SK-N-SH treated with all-trans-retinoic acid at 6 μM for 48 hours (cell line): ENCODE results near the gene PLA2R1.

Experiments
- ATAC-seq: fragments of 200-7000 bp; cut with Tn5 transposase; 3 replicates; pipeline ENCODE4 v1.9.1; 2020; ENCODE audit warnings: mild to moderate bottlenecking, moderate library complexity
- ARNTL ChIP-seq: fragments of 450-650 bp; formaldehyde crosslinking; IDR thresholded peaks from 2 replicates; pipeline ENCODE4 v1.5.0; 2020; ENCODE audit warnings: low read depth, mild to moderate bottlenecking, moderate library complexity, borderline replicate concordance
- BACH2 ChIP-seq: fragments of 250-450 bp; sonication (Bioruptor Pico); IDR thresholded peaks from 2 replicates; pipeline ENCODE4 v1.9.0; 2021; ENCODE audit warnings: mild to moderate bottlenecking, borderline replicate concordance
- CREB5 ChIP-seq: fragments of 250-450 bp; sonication (Bioruptor Pico); IDR thresholded peaks from 2 replicates; pipeline ENCODE4 v1.5.1; 2020; ENCODE audit warnings: low read depth, mild to moderate bottlenecking, moderate library complexity
- CSDC2 ChIP-seq: fragments of 250-450 bp; sonication (Bioruptor Pico); IDR thresholded peaks from 2 replicates; pipeline ENCODE4 v1.5.0; 2020; ENCODE audit warnings: mild to moderate bottlenecking, moderate library complexity
- CSRNP3 ChIP-seq: fragments of 250-450 bp; sonication (Bioruptor Pico); IDR thresholded peaks from 2 replicates; pipeline ENCODE4 v1.5.1; 2021; ENCODE audit warnings: mild to moderate bottlenecking, moderate library complexity
- GLIS3 ChIP-seq: fragments of 250-450 bp; sonication (Bioruptor Pico); IDR thresholded peaks from 2 replicates; pipeline ENCODE4 v1.5.0; 2020; ENCODE audit warnings: mild to moderate bottlenecking, moderate library complexity
- ISL1 ChIP-seq: fragments of 250-450 bp; sonication (Bioruptor Pico); IDR thresholded peaks from 2 replicates; pipeline ENCODE4 v2.1.2; 2022; ENCODE audit warnings: mild to moderate bottlenecking, moderate library complexity
- OSR1 ChIP-seq: fragments of 250-450 bp; sonication (Bioruptor Pico); IDR thresholded peaks from 2 replicates; pipeline ENCODE4 v1.8.0; 2022; ENCODE audit warnings: moderate library complexity, mild to moderate bottlenecking, inconsistent platforms
- PATZ1 ChIP-seq: fragments of 250-450 bp; sonication (Bioruptor Pico); IDR thresholded peaks from 2 replicates; pipeline ENCODE4 v1.8.0; 2020; ENCODE audit warnings: mild to moderate bottlenecking, moderate library complexity, borderline replicate concordance
- POU6F1 ChIP-seq: fragments of 250-450 bp; sonication (Bioruptor Pico); IDR thresholded peaks from 2 replicates; pipeline ENCODE4 v1.8.0; 2021; ENCODE audit warnings: low read depth, mild to moderate bottlenecking, moderate library complexity, borderline replicate concordance
- PPARA ChIP-seq: fragments of 250-450 bp; sonication (Bioruptor Pico); IDR thresholded peaks from 2 replicates; pipeline ENCODE4 v1.5.0; 2020; ENCODE audit warnings: mild to moderate bottlenecking, borderline replicate concordance
- RARB ChIP-seq: fragments of 250-450 bp; sonication (Bioruptor Pico); IDR thresholded peaks from 2 replicates; pipeline ENCODE4 v1.8.0; 2021; ENCODE audit warnings: mild to moderate bottlenecking, moderate library complexity
- SNAI2 ChIP-seq: fragments of 250-450 bp; sonication (Bioruptor Pico); IDR thresholded peaks from 2 replicates; pipeline ENCODE4 v1.5.0; 2020; ENCODE audit warnings: mild to moderate bottlenecking, moderate library complexity
- TCF4 ChIP-seq: fragments of 250-450 bp; sonication (Bioruptor Pico); IDR thresholded peaks from 2 replicates; pipeline ENCODE4 v1.8.0; 2021; ENCODE audit warnings: mild to moderate bottlenecking, moderate library complexity, borderline replicate concordance
- TOX ChIP-seq: fragments of 250-450 bp; sonication (Bioruptor Pico); IDR thresholded peaks from 2 replicates; pipeline ENCODE4 v1.8.0; 2021; ENCODE audit warnings: mild to moderate bottlenecking, moderate library complexity, borderline replicate concordance
- TSHZ2 ChIP-seq: fragments of 250-450 bp; sonication (Bioruptor Pico); IDR thresholded peaks from 2 replicates; pipeline ENCODE4 v1.5.0; 2020; ENCODE audit warnings: mild to moderate bottlenecking, moderate library complexity
- ZC3H10 ChIP-seq: fragments of 250-450 bp; sonication (Bioruptor Pico); IDR thresholded peaks from 2 replicates; pipeline ENCODE4 v1.5.1; 2021; ENCODE audit warnings: mild to moderate bottlenecking, moderate library complexity
- ZFP3 ChIP-seq: fragments of 250-450 bp; sonication (Bioruptor Pico); IDR thresholded peaks from 2 replicates; pipeline ENCODE4 v1.5.0; 2020; ENCODE audit warnings: mild to moderate bottlenecking, moderate library complexity
- ZFP30 ChIP-seq: fragments of 450-650 bp; formaldehyde crosslinking; IDR thresholded peaks from 2 replicates; pipeline ENCODE4 v1.5.0; 2022; ENCODE audit warnings: mild to moderate bottlenecking, moderate library complexity
- ZNF565 ChIP-seq: fragments of 450-650 bp; formaldehyde crosslinking; conservative IDR thresholded peaks from 2 replicates; pipeline ENCODE4 v1.5.0; 2020; ENCODE audit warnings: low read depth, mild to moderate bottlenecking, moderate library complexity
- ZNF70 ChIP-seq: fragments of 450-650 bp; formaldehyde crosslinking; IDR thresholded peaks from 2 replicates; pipeline ENCODE4 v1.5.0; 2020; ENCODE audit warnings: mild to moderate bottlenecking, moderate library complexity
- ZNF8 ChIP-seq: fragments of 450-650 bp; formaldehyde crosslinking; IDR thresholded peaks from 2 replicates; pipeline ENCODE4 v1.5.0; 2020; ENCODE audit warnings: mild to moderate bottlenecking, moderate library complexity

Gene PLA2R1

GRCh38 chr2:160091381-160091780 is 29.0 kb upstream of the PLA2R1 start (continued):
- TF ChIP-seq ZNF565 (CRISPR knock-in tag) (no peak), CSDC2 (CRISPR knock-in tag) (no peak)
- TF ChIP-seq, all 23 proteins: peak for 0

- TF ChIP-seq ISL1, result no peak
- TF ChIP-seq SNAI2 (CRISPR knock-in tag), result no peak
- no peak for TF ChIP-seq TSHZ2 (CRISPR knock-in tag)
- TF ChIP-seq ZFP30 (CRISPR knock-in tag), result no peak
- no peak for TF ChIP-seq POU6F1 (CRISPR knock-in tag)
- no peak for TF ChIP-seq ZFP3 (CRISPR knock-in tag)
- no peak for TF ChIP-seq CSDC2 (CRISPR knock-in tag)
- TF ChIP-seq ZC3H10, result no peak
- TF ChIP-seq TCF4, result no peak
- no peak for TF ChIP-seq BACH2 (CRISPR knock-in tag)
- no peak for TF ChIP-seq GLIS3
- TF ChIP-seq ARNTL (CRISPR knock-in tag), result no peak
- TF ChIP-seq PATZ1, result no peak
- TF ChIP-seq ZNF565 (CRISPR knock-in tag), result no peak
- TF ChIP-seq OSR1, result no peak
- no peak for TF ChIP-seq ZNF8
- TF ChIP-seq PPARA (CRISPR knock-in tag), result no peak
- TF ChIP-seq TOX (CRISPR knock-in tag), result no peak
- TF ChIP-seq CREB5, result no peak
- ATAC-seq, result no peak; the same call in 2 of the 3 replicates
Observed at GRCh38 chr2:160087854-160088745, 25.7 kb upstream of the PLA2R1 start.

- no peak for ATAC-seq
- TF ChIP-seq CREB5 (no peak), TCF4 (no peak), PPARA (CRISPR knock-in tag) (no peak), BACH2 (CRISPR knock-in tag) (no peak), CSDC2 (CRISPR knock-in tag) (no peak), ISL1 (no peak), ZFP30 (CRISPR knock-in tag) (no peak), ZNF565 (CRISPR knock-in tag) (no peak), POU6F1 (CRISPR knock-in tag) (no peak), CSRNP3 (CRISPR knock-in tag) (no peak), ZNF70 (CRISPR knock-in tag) (no peak), ZFP3 (CRISPR knock-in tag) (no peak), OSR1 (no peak), SNAI2 (CRISPR knock-in tag) (no peak), ZNF8 (no peak), GLIS3 (no peak), ARNTL (CRISPR knock-in tag) (no peak), RARB (CRISPR knock-in tag) (no peak), TOX (CRISPR knock-in tag) (no peak)
Observed at GRCh38 chr2:160085662-160086061, 23.2 kb upstream of the PLA2R1 start.
